GM18498 (cell line): Measurements from ENCODE around the gene STRIP2.
A peak's percentile ranks its signal among the peaks of the same experiment; 100 is the strongest.
"Not testable (repeated sequence)": the region's sequence is repeated elsewhere in the genome, so short reads cannot be mapped to it uniquely, and the experiment has no call there.

Source experiments
- ATAC-seq: cut with Tn5 transposase; IDR thresholded peaks from one replicate; pipeline ENCODE4 v1.9.1; 2021; ENCODE audit warnings: mild to moderate bottlenecking, moderate library complexity; ENCODE audit not compliant: unreplicated experiment

Gene STRIP2

GRCh38 chr7:129433847-129434674 is at the start of gene STRIP2:
STRIP2 (plus strand) TSS chr7:129434432; CDS start chr7:129434473, 41 bp downstream.
- peak; percentile 98 for ATAC-seq

GRCh38 chr7:129385116-129385515 is 49.1 kb upstream of the STRIP2 start:
- no peak for ATAC-seq

- no peak for ATAC-seq
Observed at GRCh38 chr7:129385598-129385997, 48.6 kb upstream of the STRIP2 start.

- no peak for ATAC-seq
Observed at GRCh38 chr7:129386506-129386905, 47.7 kb upstream of the STRIP2 start.

GRCh38 chr7:129387537-129387936 is 46.7 kb upstream of the STRIP2 start:
- ATAC-seq = no peak

GRCh38 chr7:129388333-129389098 is 45.7 kb upstream of the STRIP2 start:
- ATAC-seq = no peak

GRCh38 chr7:129389829-129390228 is 44.4 kb upstream of the STRIP2 start:
- ATAC-seq = no peak

- ATAC-seq = no peak
Observed at GRCh38 chr7:129390314-129390713, 43.9 kb upstream of the STRIP2 start.

GRCh38 chr7:129391546-129392171 is 42.6 kb upstream of the STRIP2 start:
- no peak for ATAC-seq

GRCh38 chr7:129393255-129393654 is 41.0 kb upstream of the STRIP2 start:
- no peak for ATAC-seq

GRCh38 chr7:129394101-129394500 is 40.1 kb upstream of the STRIP2 start:
- ATAC-seq = no peak

- no peak for ATAC-seq
Observed at GRCh38 chr7:129394982-129395914, 39.0 kb upstream of the STRIP2 start.

GRCh38 chr7:129401228-129401966 is 32.8 kb upstream of the STRIP2 start:
- ATAC-seq = no peak

GRCh38 chr7:129401967-129402860 is 32.0 kb upstream of the STRIP2 start:
- peak; percentile 54 for ATAC-seq

GRCh38 chr7:129405527-129405926 is 28.7 kb upstream of the STRIP2 start:
- ATAC-seq = no peak

- ATAC-seq = not testable (repeated sequence)
Observed at GRCh38 chr7:129410238-129410637, 24.0 kb upstream of the STRIP2 start.

- ATAC-seq = no peak
Observed at GRCh38 chr7:129412501-129412900, 21.7 kb upstream of the STRIP2 start.

- no peak for ATAC-seq
Observed at GRCh38 chr7:129417073-129417472, 17.2 kb upstream of the STRIP2 start.
